ENCODE results near the gene ABCA2. TPM values are rescaled to one million over a fixed set of nuclear protein-coding genes. Genes with fewer than 3 reads are reported as not detected.
"Not testable (repeated sequence)": the region's sequence is repeated elsewhere in the genome, so short reads cannot be mapped to it uniquely, and the experiment has no call there.

Gene ABCA2
- total RNA-seq, 4 donors from 2014 or later, result 18.2 to 27.6 (median 23.7) TPM

DNA sequence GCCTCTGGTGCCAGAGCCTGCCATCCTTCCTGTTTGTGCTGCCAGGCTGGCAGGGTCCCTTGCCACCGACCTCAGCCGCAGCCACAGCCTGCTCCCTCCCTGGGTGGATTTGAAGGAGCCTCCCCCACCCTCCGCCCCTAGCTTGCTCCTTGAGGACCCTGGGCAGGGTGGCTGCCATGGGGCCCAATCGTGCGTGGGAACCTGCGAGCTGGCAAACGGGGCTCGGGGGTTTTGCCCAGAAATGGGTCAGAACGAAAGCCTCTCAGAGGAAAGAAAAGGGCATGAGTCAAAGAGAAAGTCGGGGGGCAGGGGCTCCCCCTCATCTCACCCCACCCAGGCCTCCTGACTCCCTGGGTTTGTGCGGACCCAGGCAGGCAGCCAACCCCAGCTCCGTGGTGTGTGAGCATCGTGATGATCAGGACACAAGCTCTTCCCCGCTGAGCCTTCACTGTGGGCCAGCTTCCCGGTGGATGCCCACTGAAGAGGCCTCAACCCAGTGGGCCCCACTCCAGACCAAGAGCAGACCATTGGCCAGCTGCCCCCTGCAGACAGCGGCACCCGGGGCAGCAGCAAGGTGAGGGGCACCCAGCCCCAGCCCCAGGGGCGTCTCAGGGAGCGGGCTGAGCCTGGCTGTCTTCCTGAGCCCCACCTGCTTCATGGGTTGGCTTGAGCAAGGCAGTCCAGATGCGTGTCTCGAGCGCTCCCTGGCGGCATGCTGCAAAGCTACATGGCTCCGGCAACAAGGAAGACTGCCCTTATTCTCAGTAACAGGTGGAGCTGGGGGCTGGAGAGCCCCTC lies 6.9 kb upstream of the ABCA2 start:
- H3K4me3 ChIP-seq (ENCODE audit: low read depth, poor library complexity, severe bottlenecking), result no peak overlapping the region
- DNase-seq (ENCODE audit: low spot score in 2 of 2), result peak; percentile 68 to 96
- intact Hi-C loops (cut with DNase I; ENCODE audit: low total_unique reads), result loop anchor here (5.0 kb wide), 1 partner anchor 253 kb away; no protein-coding TSS in a partner anchor
- WGBS, 2 donors, result 11 to 19% methylated on average over 16 to 19 of the region's 24 CpGs
- TF ChIP-seq POLR2A (IDR thresholded peaks at IDR 0.05) (no peak), CTCF (IDR thresholded peaks at IDR 0.05) (peak in 1 of 3 donors; percentile 79)

GRCh38 chr9:137034039-137034708 lies 6.1 kb upstream of the ABCA2 start:
- 20 to 33% methylated on average over 12 of the region's 15 CpGs for WGBS, 2 donors
- TF ChIP-seq POLR2A (IDR thresholded peaks at IDR 0.05) (no peak), CTCF (IDR thresholded peaks at IDR 0.05) (no peak)
- intact Hi-C loops (cut with DNase I; ENCODE audit: low total_unique reads), result loop anchor here (5.0 kb wide), 1 partner anchor 252 kb away; no protein-coding TSS in a partner anchor
- H3K4me3 ChIP-seq (ENCODE audit: low read depth, poor library complexity, severe bottlenecking), result no peak overlapping the region
- no peak for DNase-seq (ENCODE audit: low spot score in 2 of 2)

DNA sequence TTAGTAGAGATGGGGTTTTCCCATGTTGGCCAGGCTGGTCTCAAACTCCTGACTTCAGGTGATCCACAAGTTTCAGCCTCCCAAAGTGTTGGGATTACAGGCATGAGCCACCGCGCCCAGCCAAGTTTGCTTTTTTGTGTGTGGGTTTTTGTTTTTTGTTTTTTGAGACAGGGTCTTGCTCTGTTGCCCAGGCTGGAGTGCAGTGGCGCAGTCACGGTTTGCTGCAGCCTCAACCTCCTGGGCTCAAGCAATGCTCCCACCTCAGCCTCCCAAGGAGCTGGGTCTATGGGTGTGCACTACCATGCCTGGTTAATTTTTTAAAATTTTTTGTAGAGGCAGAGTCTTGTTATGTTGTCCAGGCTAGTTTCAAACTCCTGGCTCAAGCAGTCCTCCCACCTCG lies 5.4 kb upstream of the ABCA2 start:
- H3K4me3 ChIP-seq (ENCODE audit: low read depth, poor library complexity, severe bottlenecking); DNase-seq (ENCODE audit: low spot score in 2 of 2): not testable (repeated sequence)
- intact Hi-C loops (cut with DNase I; ENCODE audit: low total_unique reads), result loop anchor here (5.0 kb wide), 1 partner anchor 251 kb away; no protein-coding TSS in a partner anchor
- WGBS, 2 donors, result 87 to 90% methylated on average over 5 of the region's 5 CpGs

DNA sequence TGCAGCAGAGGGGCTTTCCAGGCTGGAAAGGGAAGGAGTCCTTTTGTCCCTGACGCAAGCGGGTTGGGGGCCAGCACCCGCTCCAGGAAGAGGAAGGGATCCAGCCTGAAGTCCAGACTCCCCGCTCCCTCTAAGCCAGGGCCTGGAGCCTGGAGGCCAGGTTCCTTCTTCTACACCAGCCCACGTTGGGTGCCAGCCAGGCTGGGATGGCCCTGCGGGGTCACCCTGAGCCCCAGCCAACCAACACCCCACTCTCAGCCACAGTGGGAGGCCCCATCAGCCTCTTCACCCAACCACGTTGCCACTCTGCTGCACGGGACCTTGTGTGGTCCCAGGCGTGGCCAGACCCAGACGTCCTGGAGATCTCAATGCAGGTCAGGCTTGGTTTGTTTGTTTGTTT lies 4.8 kb upstream of the ABCA2 start:
- 71 to 83% methylated on average over 10 of the region's 10 CpGs for WGBS, 2 donors
- DNase-seq (ENCODE audit: low spot score in 2 of 2), result no peak
- no peak overlapping the region for H3K4me3 ChIP-seq (ENCODE audit: low read depth, poor library complexity, severe bottlenecking)
- no peak for TF ChIP-seq POLR2A (IDR thresholded peaks at IDR 0.05)
- no peak for TF ChIP-seq CTCF (IDR thresholded peaks at IDR 0.05)
- intact Hi-C loops (cut with DNase I; ENCODE audit: low total_unique reads), result loop anchor here (5.0 kb wide), 1 partner anchor 251 kb away; no protein-coding TSS in a partner anchor

GRCh38 chr9:137031904-137032640 lies 4.0 kb upstream of the ABCA2 start, which contains the start of gene FUT7:
Gene FUT7, minus strand, starts transcription at chr9:137032088. Its CDS starts 97 bp downstream, at chr9:137031991.
- 58 to 60% methylated on average over 15 of the region's 16 CpGs for WGBS, 2 donors
- no peak within 1 kb of the TSS for H3K4me3 ChIP-seq (ENCODE audit: low read depth, poor library complexity, severe bottlenecking)
- intact Hi-C loops (cut with DNase I; ENCODE audit: low total_unique reads), result loop anchor here (5.0 kb wide), 1 partner anchor 250 kb away; no protein-coding TSS in a partner anchor
- DNase-seq (ENCODE audit: low spot score in 2 of 2), result no peak
- TF ChIP-seq POLR2A (IDR thresholded peaks at IDR 0.05), result no peak
- TF ChIP-seq CTCF (IDR thresholded peaks at IDR 0.05), result no peak
